Ishikawa (cell line): ENCODE measurements around the gene ADAMTS1.
A peak's percentile ranks its signal among the peaks of the same experiment; 100 is the strongest.

Experiments
- CEBPB ChIP-seq: IDR thresholded peaks from 2 replicates; pipeline ENCODE4 v1.6.1; 2012
- CREB1 ChIP-seq: IDR thresholded peaks from 2 replicates; pipeline ENCODE4 v1.6.1; 2012; ENCODE audit warnings: low read depth
- EGR1 ChIP-seq: IDR thresholded peaks from 2 replicates; pipeline ENCODE4 v1.6.1; 2012
- EP300 ChIP-seq: IDR thresholded peaks from 2 replicates; pipeline ENCODE4 v1.6.1; 2012; ENCODE audit warnings: borderline replicate concordance
- FOXM1 ChIP-seq: IDR thresholded peaks from 2 replicates; pipeline ENCODE4 v1.6.1; 2012; ENCODE audit warnings: low read depth, borderline replicate concordance
- MAX ChIP-seq: IDR thresholded peaks from 2 replicates; pipeline ENCODE4 v1.6.1; 2012
- NFIC ChIP-seq: IDR thresholded peaks from 2 replicates; pipeline ENCODE4 v1.6.1; 2012
- RAD21 ChIP-seq: IDR thresholded peaks from 2 replicates; pipeline ENCODE4 v1.6.1; 2012; ENCODE audit warnings: low read depth
- REST ChIP-seq: IDR thresholded peaks from 2 replicates; pipeline ENCODE4 v1.6.1; 2012; ENCODE audit warnings: low read depth, mild to moderate bottlenecking
- TAF1 ChIP-seq: IDR thresholded peaks from 2 replicates; pipeline ENCODE4 v1.6.1; 2012; ENCODE audit warnings: low read depth, mild to moderate bottlenecking
- TCF12 ChIP-seq: IDR thresholded peaks from 2 replicates; pipeline ENCODE4 v1.6.1; 2012; ENCODE audit warnings: low read depth
- TEAD4 ChIP-seq: IDR thresholded peaks from 2 replicates; pipeline ENCODE4 v1.6.1; 2012
- USF1 ChIP-seq: IDR thresholded peaks from 2 replicates; pipeline ENCODE4 v1.6.1; 2012
- YY1 ChIP-seq: IDR thresholded peaks from 2 replicates; pipeline ENCODE4 v1.6.1; 2012; ENCODE audit warnings: low read depth
- ZBTB7A ChIP-seq: IDR thresholded peaks from 2 replicates; pipeline ENCODE4 v1.6.1; 2012; ENCODE audit warnings: low read depth

Gene ADAMTS1

GRCh38 chr21:26809745-26810144 is 35.5 kb downstream of the ADAMTS1 start:
- TF ChIP-seq NFIC = no peak
- TF ChIP-seq FOXM1 = no peak
- TF ChIP-seq MAX = no peak
- no peak for TF ChIP-seq ZBTB7A
- no peak for TF ChIP-seq EP300
- TF ChIP-seq EGR1 = no peak
- TF ChIP-seq CREB1 = no peak
- TF ChIP-seq RAD21 = no peak
- no peak for TF ChIP-seq REST
- no peak for TF ChIP-seq TCF12
- TF ChIP-seq TAF1 = no peak
- TF ChIP-seq CEBPB = no peak
- no peak for TF ChIP-seq YY1
- TF ChIP-seq USF1 = no peak

GRCh38 chr21:26806801-26807295 is 38.4 kb downstream of the ADAMTS1 start:
- no peak for TF ChIP-seq EP300
- no peak for TF ChIP-seq TAF1
- no peak for TF ChIP-seq MAX
- no peak for TF ChIP-seq RAD21
- TF ChIP-seq EGR1 = no peak
- TF ChIP-seq FOXM1 = no peak

GRCh38 chr21:26804895-26805609 is 40.2 kb downstream of the ADAMTS1 start:
- TF ChIP-seq YY1 (no peak), TCF12 (no peak), FOXM1 (no peak), MAX (no peak), EP300 (no peak), TAF1 (no peak), REST (no peak), NFIC (no peak), CEBPB (no peak), RAD21 (no peak), CREB1 (no peak), USF1 (no peak), ZBTB7A (no peak), TEAD4 (no peak), EGR1 (no peak)

- TF ChIP-seq TEAD4 = no peak
- no peak for TF ChIP-seq YY1
- peak; percentile 89 for TF ChIP-seq CEBPB
Observed at GRCh38 chr21:26801498-26801897, 43.7 kb downstream of the ADAMTS1 start.

GRCh38 chr21:26800970-26801431 is 44.2 kb downstream of the ADAMTS1 start:
- TF ChIP-seq EP300 = no peak

- TF ChIP-seq CEBPB (no peak), NFIC (no peak), CREB1 (no peak), USF1 (no peak), TAF1 (no peak), TEAD4 (no peak), EGR1 (no peak), TCF12 (no peak), FOXM1 (no peak), MAX (no peak), YY1 (no peak), EP300 (no peak), RAD21 (no peak), REST (no peak), ZBTB7A (no peak)
Observed at GRCh38 chr21:26800455-26800854, 44.8 kb downstream of the ADAMTS1 start.
